ENCODE measurements around the gene BBS9. TPM values are rescaled to one million over a fixed set of nuclear protein-coding genes. Genes with fewer than 3 reads are reported as not detected.

The BBS9 gene
- total and polyA plus RNA-seq, 11 donors, result 7.4 to 29.3 (median 11.3) TPM

DNA sequence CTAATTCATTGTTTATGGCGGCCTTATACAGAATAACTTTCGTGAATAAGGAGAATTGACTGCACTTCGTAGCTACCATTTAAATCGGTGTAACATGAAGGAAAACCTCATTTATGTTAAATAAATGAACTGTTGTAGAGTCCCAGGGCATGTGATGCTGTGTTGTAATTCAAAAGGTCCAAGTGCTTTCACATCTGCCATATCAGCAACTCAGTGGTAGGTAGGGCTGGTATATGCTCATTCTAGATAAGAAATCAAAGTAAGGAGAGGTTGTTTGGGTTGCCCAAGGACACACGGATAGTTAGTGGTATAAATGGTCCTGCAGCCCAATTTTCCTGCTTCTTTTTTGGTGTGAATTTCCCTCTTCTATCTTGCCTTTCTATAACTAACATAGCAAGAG, 15.8 kb downstream of the BBS9 start:
- Histone ChIP-seq H3K36me3 (peaks cover 0 to 3% (median 0%) of the 10 kb centered on the region in 9 donors), H3K27ac (no peak overlapping the region), H3K4me1 (peaks cover 0 to 6% (median 0%) of the 10 kb centered on the region in 12 donors), H3K27me3 (no peaks in the 10 kb centered on the region), H3K4me3 (no peak overlapping the region), H3K9me3 (peaks cover 0 to 9% (median 0%) of the 10 kb centered on the region in 12 donors)
- WGBS, 4 donors, result 87 to 90% (median 89%) methylated on average over 5 of the region's 5 CpGs
- TF ChIP-seq, protein P1, sequence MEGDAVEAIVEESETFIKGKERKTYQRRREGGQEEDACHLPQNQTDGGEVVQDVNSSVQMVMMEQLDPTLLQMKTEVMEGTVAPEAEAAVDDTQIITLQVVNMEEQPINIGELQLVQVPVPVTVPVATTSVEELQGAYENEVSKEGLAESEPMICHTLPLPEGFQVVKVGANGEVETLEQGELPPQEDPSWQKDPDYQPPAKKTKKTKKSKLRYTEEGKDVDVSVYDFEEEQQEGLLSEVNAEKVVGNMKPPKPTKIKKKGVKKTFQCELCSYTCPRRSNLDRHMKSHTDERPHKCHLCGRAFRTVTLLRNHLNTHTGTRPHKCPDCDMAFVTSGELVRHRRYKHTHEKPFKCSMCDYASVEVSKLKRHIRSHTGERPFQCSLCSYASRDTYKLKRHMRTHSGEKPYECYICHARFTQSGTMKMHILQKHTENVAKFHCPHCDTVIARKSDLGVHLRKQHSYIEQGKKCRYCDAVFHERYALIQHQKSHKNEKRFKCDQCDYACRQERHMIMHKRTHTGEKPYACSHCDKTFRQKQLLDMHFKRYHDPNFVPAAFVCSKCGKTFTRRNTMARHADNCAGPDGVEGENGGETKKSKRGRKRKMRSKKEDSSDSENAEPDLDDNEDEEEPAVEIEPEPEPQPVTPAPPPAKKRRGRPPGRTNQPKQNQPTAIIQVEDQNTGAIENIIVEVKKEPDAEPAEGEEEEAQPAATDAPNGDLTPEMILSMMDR (IDR thresholded peaks at IDR 0.05), result no peak
- ATAC-seq, result no peak
- no peak for DNase-seq
- intact Hi-C loops (cut with DNase I), result no loop called here

- Histone ChIP-seq H3K36me3 (peaks cover 0 to 18% (median 2%) of the 10 kb centered on the region in 9 donors), H3K27me3 (no peaks in the 10 kb centered on the region), H3K27ac (no peak overlapping the region), H3K4me1 (peaks cover 0 to 7% (median 2%) of the 10 kb centered on the region in 12 donors), H3K4me3 (no peak overlapping the region), H3K9me3 (no peaks in the 10 kb centered on the region)
- intact Hi-C loops (cut with DNase I), result no loop called here
- DNase-seq (no peak), ATAC-seq (no peak)
- WGBS, 4 donors, result 68 to 96% (median 87%) methylated on average over 3 of the region's 3 CpGs
- TF ChIP-seq POLR2A (IDR thresholded peaks at IDR 0.05), result no peak
- TF ChIP-seq, protein P1 (IDR thresholded peaks at IDR 0.05), result no peak
Measured at GRCh38 chr7:33152087-33152486, 22.7 kb downstream of the BBS9 start.

DNA sequence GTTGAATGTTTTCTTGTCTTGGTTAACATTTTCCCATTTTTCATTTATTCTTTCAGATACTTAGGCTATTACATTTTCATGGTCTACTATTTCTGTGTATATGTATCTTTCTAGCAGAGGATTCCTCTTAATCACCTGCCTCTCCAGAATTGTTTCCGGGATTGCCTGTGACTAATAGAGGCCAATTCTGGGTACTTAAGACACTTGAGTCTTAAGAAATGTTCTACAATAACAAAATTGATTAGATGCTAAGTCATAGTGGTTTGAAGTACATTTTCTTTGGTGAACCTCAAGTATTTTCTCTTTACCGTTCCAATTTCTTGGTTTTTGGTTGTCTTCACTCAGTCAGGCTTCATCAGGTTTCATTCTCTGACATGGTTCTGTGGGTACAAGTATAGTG, 26.4 kb downstream of the BBS9 start:
- no peaks in the 10 kb centered on the region for H3K9me3 ChIP-seq
- peaks cover 0 to 18% (median 2%) of the 10 kb centered on the region in 9 donors for H3K36me3 ChIP-seq
- WGBS, 4 donors, result 70 to 99% (median 87%) methylated on average over 2 of the region's 2 CpGs
- no peak overlapping the region for H3K27ac ChIP-seq
- H3K4me1 ChIP-seq, result peaks cover 0 to 18% (median 10%) of the 10 kb centered on the region in 12 donors
- no peak for TF ChIP-seq POLR2A (IDR thresholded peaks at IDR 0.05)
- TF ChIP-seq, protein P1 (IDR thresholded peaks at IDR 0.05), result no peak
- ATAC-seq (no peak), DNase-seq (no peak)
- no peak overlapping the region for H3K4me3 ChIP-seq
- H3K27me3 ChIP-seq, result no peaks in the 10 kb centered on the region
- intact Hi-C loops (cut with DNase I), result no loop called here

GRCh38 chr7:33156441-33156840, 27.1 kb downstream of the BBS9 start:
- intact Hi-C loops (cut with DNase I), result no loop called here
- H3K4me3 ChIP-seq, result no peak overlapping the region
- H3K9me3 ChIP-seq, result peaks cover 0 to 3% (median 0%) of the 10 kb centered on the region in 12 donors
- ATAC-seq (no peak), DNase-seq (no peak)
- peaks cover 0 to 18% (median 10%) of the 10 kb centered on the region in 12 donors for H3K4me1 ChIP-seq
- no peak for TF ChIP-seq POLR2A (IDR thresholded peaks at IDR 0.05)
- TF ChIP-seq, protein P1 (IDR thresholded peaks at IDR 0.05), result no peak
- 95 to 99% (median 96%) methylated on average over 2 of the region's 2 CpGs for WGBS, 4 donors
- H3K27ac ChIP-seq, result peak overlapping the region in 2 of 12 donors; percentile 52 to 63
- no peaks in the 10 kb centered on the region for H3K27me3 ChIP-seq
- H3K36me3 ChIP-seq, result peaks cover 0 to 18% (median 2%) of the 10 kb centered on the region in 9 donors

All from heart left ventricle (tissue), 16 donors.